COR-L47 (cell line): ENCODE measurements around the gene CAB39.

Experiments used
- DNase-seq: peaks from one replicate; lab custom pipeline; 2025; lab: John Stamatoyannopoulos, UW

The CAB39 gene

GRCh38 chr2:230785346-230785745 lies 72.7 kb downstream of the CAB39 start:
- no peak for DNase-seq

GRCh38 chr2:230787101-230787500 lies 74.5 kb downstream of the CAB39 start:
- no peak for DNase-seq

DNA sequence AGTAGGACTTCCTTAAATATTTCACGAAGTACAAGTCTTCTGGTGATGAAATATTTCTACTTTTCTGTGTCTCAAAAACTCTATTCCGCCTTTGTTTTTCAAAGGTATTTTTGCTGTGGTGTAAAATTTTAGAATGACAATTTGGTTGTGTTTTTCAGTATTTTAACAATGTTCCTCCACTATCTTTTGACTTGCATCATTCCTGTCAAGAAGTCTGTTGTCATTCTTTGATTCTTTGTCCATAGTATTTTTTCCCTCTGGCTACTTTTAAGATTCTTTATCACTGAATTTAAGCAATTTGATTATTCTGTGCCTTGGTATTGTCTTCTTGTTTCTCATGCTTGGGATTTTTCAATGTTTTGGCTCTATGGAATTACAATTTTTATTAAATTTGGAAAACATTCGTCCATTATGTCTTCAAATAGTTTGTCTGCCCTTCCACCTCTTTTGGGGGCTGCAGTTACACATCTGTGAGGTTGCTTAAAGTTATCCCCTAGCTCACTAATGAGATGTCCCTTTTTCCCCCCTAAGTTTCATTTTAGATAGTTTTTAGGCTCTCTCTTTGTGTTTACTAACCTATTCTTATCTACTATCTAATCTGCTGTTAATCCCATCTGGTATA lies 76.0 kb downstream of the CAB39 start:
- no peak for DNase-seq

GRCh38 chr2:230790981-230791380 lies 78.3 kb downstream of the CAB39 start:
- no peak for DNase-seq

DNA sequence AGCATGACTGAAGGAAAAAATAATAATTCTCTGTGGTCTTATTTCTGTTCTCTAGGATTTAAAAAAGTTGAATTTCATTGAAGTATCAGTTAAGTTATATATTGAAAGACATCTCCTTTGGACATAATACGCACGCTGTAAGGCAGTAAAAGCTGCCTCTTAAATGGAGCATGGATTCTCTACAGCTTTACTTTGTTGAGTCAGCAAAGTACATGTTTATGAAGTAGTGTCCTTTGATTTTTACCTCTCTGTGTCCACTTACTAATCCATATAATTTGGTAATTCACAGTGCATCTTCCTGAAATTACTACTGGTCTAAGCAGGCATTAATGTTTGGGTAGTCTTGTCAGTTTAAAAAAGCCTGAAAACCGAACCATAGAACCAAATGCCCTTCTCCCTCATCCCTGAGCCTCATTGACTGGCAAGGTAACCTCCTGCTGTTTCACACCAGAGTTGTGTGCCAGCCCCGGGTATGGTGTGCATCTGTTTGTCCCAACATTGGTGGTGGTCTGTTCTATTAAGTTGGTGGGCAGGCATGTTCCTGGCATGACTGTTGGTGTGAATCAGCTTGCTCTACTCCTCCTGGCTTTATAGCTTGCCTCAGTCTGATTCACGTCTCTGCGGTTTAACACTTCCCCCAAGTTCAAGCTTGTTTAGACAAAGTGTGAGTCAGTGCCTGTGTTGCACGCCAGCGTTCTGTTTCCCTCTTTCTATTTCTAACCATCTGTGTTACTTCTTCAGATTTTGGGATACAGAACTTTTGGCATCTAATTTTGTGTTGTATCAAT lies 81.1 kb downstream of the CAB39 start:
- DNase-seq = no peak

DNA sequence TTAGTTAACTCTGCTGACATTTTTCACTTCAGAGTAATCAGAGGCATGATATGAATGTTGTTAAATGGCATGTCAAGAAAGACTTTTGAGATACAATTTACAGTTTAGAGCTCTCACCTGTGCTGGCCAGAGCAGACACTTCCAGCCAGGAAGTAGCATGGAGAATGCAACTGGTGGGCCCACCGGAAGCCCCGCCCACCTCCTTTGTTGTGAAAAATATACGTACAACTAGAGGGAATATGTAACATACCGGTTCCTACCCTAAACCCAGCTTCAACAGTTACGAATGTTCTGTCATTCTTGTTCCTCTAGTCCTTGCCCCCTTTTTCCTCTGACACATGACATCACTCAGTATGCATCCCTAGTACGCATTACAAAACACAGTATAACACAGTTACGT lies 81.9 kb downstream of the CAB39 start:
- DNase-seq = no peak

DNA sequence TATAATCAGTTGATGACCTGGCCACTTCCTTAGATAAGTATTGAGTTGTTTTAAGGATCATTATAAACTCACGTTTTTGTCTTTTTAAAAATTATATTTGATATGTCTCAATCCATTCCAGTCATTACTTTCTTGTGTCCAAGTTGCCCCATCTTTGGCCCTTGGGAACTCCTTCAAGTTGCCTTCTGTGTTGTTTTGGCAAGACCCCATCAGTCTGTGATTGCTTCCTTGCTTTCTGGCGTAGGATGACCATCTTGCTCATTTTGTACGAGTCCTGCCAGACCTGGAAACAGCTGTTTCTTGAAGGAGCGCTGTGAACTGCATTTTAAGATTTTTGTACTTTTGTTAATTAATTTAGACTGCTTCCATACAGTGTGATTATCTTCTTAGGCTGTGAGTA lies 83.2 kb downstream of the CAB39 start:
- no peak for DNase-seq

DNA sequence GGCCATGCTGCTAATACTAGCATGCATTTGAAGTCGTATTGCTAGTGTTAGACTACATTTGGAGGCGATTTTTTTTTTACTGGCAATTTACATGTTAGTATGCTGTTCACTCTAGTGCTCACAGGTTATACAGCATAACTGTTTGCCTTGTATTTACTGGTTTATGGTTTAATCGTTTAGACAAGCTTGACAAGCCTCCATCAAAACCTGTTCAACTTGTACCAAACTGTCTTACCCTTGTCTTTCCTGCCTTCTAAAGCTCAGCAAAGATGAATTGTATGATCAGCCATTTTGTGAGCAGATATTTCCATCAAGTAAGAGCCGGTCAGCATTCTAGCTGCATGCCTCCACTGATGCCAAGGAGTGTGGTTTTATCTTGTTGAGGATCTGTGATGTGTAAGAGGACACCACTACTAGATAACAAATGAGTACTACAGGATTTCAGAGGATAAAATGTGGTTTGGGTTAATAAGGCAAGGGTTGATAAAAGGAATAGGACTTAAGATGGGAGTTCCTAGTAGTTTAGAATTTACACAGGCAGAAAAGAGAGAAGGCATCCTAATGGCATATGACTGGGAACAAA lies 83.7 kb downstream of the CAB39 start:
- no peak for DNase-seq

DNA sequence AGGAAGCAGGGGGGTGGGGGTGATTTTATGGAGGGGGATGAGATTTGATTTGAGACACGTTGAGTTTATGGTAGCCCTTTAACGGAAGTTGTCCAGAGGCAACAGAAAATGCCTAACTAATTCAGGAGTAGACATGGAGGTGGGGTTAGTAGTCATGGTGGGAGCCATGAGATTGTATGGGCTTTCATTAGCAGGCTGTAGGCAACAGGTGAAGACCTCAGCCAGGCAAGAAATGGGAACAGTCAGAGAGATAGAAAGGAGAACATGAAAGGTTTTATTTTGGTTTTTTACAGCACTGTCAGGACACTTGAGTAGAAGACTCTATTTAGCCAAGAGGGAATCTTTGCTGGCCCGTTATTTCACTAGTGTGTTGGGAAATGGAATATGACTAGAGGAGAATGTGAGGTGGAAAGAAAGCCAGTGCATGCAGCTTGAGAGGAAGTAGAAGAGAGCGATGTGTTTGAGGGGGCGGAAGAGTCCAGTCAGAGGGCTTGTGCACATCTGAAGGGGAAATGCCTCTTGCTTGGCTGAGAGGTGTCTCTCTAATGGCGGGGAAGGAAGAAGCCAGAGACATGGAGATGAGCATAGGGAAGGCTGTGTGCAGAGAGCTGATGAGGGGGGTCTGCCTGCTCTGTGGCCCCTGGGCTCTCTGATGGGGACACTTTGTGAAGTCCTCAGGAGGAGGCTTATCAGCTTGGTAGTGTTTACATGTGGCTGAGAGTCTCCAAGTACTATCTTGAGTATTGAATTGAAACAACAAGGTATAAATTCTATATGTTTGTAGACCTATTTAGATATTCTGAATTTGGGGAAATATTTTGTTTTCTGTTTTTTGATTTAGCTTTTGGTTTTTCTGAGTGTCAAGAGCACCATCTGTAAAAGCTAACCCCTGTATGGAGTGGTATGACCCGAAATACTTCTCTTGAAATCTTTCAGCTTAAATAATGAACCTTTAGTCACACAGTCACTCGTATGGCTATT lies 85.2 kb downstream of the CAB39 start:
- no peak for DNase-seq

GRCh38 chr2:230798769-230799399 lies 86.2 kb downstream of the CAB39 start:
- DNase-seq = no peak

GRCh38 chr2:230805353-230806017 lies 92.8 kb downstream of the CAB39 start:
- no peak for DNase-seq

GRCh38 chr2:230807729-230808128 lies 95.1 kb downstream of the CAB39 start:
- DNase-seq = no peak

GRCh38 chr2:230809015-230809414 lies 96.4 kb downstream of the CAB39 start:
- no peak for DNase-seq

DNA sequence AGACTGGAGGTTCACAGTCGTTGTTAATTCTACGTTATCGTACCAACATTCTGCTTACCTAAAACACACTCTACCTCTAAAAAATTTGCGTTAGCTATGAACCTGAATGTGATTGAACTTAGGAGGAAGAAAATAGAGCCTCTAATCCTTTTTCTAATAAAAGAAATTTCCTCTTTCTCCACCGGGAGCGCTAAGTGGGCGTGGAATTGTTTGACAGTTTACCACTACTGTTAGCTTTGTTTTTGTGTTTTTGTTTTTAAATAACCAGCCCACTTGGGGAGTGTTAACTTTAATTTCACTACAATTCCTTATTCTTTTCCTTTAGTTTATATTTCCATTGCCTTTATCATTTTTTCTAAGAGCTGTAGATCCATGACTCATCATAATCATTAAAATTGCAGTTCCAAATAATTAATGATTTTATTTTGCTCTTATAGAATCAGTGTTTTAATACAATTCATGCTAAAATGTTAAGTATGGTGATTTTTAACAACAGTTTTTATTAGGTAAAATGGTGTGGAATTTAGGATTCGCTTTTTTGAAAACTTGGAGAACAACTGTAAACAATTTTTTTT lies 97.1 kb downstream of the CAB39 start:
- no peak for DNase-seq

DNA sequence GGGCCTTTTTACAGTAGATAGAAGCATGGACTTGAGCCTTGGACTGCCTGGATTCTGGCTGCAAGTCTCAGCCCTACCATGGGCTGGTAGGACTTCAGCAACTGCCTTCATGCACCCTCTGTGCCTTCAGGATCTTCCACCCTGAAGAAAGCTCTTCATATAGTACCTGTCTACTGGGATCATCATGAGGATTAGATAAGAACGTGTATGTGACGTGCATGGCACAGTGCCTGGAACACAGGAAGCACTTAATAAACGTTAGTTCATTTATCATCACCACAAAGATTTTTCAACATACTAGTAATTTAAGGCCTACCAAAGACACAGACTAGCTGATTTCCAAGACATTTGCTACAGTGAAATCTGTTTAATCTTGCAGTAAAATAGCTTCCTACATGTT lies 98.9 kb downstream of the CAB39 start:
- DNase-seq = no peak

DNA sequence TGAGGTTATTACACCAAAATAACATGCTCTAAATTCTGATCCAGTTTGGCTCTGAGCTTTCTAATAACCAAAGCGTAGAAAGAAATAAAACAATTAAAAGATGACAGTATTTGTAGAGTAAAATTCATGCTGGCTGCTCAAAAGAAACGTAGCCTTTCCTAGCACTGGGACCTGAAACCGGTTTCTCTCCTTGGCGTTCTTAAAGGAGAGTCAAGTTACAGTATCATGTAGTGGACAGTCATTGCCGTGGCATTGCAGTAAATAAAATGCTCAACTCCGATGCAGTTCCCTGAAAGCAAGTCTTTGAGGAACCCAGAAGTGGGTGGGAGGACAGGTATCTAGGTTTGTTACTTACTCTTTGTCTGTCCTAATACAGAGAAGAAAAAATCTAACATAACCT lies 99.4 kb downstream of the CAB39 start:
- DNase-seq = no peak

DNA sequence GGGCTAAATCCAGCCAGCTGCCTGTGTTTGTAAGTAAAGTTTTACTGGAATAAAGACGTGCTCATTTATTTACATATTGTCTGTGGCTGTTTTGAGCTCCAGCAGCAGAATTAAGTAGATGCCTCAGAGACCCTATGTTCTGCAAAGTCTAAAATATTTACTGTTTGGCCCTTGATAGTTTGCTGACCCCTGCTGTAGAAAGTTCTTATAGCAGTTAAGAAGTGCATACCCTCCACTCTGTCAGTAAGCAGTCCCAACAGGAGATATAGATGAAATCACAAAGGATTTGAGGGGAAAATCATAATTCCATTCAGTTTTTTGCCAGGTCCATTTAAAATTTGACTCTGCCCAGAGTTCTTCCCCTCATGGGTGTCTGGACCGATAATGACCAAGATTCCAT lies 102.0 kb downstream of the CAB39 start:
- no peak for DNase-seq

DNA sequence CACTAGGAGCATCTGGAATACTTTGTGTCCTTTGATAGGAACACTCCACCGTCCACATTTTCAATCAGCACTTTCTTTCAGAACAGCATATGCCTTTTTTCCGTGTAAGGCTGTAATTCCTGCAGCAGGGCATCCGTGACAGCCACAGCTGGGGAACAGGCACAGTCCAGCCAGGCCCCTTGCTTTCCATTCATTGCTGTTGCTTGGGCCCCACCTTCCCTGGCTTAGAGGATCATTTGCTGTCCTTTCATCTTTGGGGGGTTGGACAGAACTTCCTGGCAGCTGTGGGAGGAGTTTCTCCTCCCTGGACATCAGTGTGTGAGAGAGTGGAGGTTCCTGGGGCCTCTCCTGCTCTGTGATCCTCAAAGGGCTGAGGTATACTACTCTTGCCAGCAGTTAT lies 102.4 kb downstream of the CAB39 start:
- no peak for DNase-seq

- DNase-seq = no peak
These were observed 104.1 kb downstream of the CAB39 start for GRCh38 chr2:230816735-230817134.

DNA sequence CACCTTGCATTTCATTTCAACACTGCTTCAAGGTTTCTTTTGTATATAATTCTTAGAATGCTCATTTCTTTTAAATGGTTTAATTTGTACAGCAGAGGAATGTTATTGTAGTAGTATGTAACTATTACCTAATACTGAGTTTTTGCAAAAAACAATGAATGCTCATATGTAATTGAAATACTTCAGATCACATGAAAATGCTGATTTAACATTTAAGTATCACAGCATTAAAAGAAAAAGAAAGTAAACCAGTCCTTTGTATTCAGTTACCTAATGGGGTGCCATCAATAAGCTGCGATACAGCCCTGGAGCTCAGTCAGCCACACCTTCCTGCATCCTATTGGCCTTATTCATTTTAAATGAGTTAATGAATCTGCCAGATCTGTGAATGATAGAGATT lies 106.8 kb downstream of the CAB39 start:
- DNase-seq = no peak
